RWPE2 (cell line): ENCODE data around the gene RIMBP2.

ENCODE experiments used
- ATAC-seq: fragments of 200-7000 bp; cut with Tn5 transposase; 3 replicates; pipeline ENCODE4 v1.9.1; 2021; ENCODE audit warnings: low read depth
- DNase-seq: peaks from one replicate; pipeline ENCODE4 v3.0.0-alpha.2; 2020; ENCODE audit warnings: low spot score
- H3K27ac ChIP-seq: fragments of 450-650 bp; 2 replicates; pipeline ENCODE4 v1.5.1; 2017; ENCODE audit warnings: mild to moderate bottlenecking; ENCODE audit not compliant: poor library complexity, severe bottlenecking
- H3K27me3 ChIP-seq: fragments of 250-450 bp; sonication (Bioruptor Pico); 2 replicates; pipeline ENCODE4 v1.5.1; 2021; ENCODE audit warnings: mild to moderate bottlenecking, moderate library complexity; ENCODE audit not compliant: insufficient read depth, poor library complexity, severe bottlenecking
- H3K36me3 ChIP-seq: fragments of 250-450 bp; sonication (Bioruptor Pico); 2 replicates; pipeline ENCODE4 v1.5.1; 2020; ENCODE audit warnings: low read depth, mild to moderate bottlenecking, moderate library complexity
- H3K4me1 ChIP-seq: fragments of 250-450 bp; sonication (Bioruptor Pico); 2 replicates; pipeline ENCODE4 v1.5.1; 2021; ENCODE audit warnings: mild to moderate bottlenecking, moderate library complexity; ENCODE audit not compliant: insufficient read depth, poor library complexity, severe bottlenecking
- H3K4me3 ChIP-seq: fragments of 250-450 bp; sonication (Bioruptor Pico); 2 replicates; pipeline ENCODE4 v1.5.1; 2021; ENCODE audit warnings: mild to moderate bottlenecking, moderate library complexity; ENCODE audit not compliant: severe bottlenecking
- H3K9me3 ChIP-seq: fragments of 250-450 bp; sonication (Bioruptor Pico); 2 replicates; pipeline ENCODE4 v1.5.1; 2021; ENCODE audit warnings: mild to moderate bottlenecking, moderate library complexity; ENCODE audit not compliant: severe bottlenecking
- CTCF ChIP-seq: fragments of 450-650 bp; IDR thresholded peaks from one replicate; pipeline ENCODE4 v1.5.1; 2017; ENCODE audit warnings: mild to moderate bottlenecking, moderate library complexity; ENCODE audit not compliant: poor library complexity, severe bottlenecking

The RIMBP2 gene

DNA sequence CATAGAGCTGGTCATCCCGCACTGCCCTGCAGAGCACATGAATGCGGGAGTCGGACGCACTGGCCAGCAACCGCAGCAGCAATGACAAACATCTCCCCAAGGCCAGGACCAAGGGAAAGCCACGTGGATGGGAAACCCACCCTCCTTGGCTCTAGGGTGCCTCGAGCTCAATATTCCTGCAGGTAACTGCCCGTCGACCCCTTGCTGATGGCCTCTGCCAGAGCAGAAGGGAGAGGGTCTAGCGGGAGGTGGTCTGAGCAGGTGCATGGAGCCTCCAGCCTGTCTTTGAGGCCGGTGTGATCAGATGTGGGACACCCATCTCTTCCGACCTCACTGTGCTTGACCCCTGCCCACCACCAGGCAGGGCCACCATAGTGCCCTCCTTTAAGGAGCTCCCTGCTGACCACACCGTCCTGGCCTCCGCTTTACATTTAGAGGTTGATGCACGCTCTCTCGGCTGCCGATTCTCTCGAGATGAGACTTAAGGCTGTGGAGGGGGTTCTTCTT is 288.7 kb downstream of the RIMBP2 start:
- no peak overlapping the region for H3K27ac ChIP-seq
- no peak for ATAC-seq
- H3K9me3 ChIP-seq: no peaks in the 10 kb centered on the region
- H3K4me3 ChIP-seq: no peak overlapping the region
- no peaks in the 10 kb centered on the region for H3K4me1 ChIP-seq
- no peaks in the 10 kb centered on the region for H3K36me3 ChIP-seq
- DNase-seq: no peak
- TF ChIP-seq CTCF: no peak
- no peaks in the 10 kb centered on the region for H3K27me3 ChIP-seq

- ATAC-seq (no peak), DNase-seq (no peak)
- Histone ChIP-seq H3K27ac (no peak overlapping the region), H3K4me1 (no peaks in the 10 kb centered on the region), H3K27me3 (no peaks in the 10 kb centered on the region), H3K4me3 (no peak overlapping the region), H3K36me3 (no peaks in the 10 kb centered on the region), H3K9me3 (no peaks in the 10 kb centered on the region)
- TF ChIP-seq CTCF: no peak
These were observed 290.3 kb downstream of the RIMBP2 start for GRCh38 chr12:130425698-130426245.

DNA sequence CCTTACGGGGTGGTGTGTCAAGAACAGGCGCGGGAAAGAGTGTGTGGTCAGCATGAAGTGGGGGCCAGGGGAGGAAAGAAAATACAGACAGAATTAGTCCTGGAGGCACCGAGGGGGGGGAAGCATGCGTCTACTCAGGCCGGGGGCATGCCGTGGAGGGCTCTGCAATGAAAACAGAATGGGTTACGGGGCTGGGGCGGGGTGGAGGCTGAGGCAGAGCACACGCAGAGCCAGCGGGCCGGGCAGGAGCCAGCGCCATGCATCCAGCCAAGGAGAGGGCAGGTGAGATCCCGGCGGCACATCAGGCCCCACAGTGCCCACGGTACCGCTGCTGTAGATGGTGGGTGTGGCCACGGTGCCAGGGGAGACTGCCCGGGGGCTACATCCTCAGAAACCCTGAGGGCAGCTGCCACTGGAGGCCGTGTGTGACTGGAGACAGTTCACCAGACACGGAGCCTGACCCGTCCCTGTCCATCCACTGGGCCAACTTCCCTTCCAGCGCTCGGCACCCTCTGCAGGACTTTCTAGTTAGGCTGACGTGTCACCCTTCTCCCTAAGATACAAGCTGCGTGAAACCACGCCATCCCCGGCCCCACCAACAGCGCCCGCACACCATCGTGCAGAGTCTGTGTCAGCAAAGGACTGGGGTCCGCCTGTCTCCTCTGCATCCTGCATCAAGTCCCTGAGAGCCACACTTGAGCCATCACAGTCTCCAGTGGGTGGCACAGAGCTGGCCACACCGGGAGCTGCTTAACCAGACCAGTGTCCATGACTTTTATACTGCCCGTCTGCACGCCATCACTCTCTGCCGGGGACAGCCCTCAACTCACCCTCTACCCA is 291.0 kb downstream of the RIMBP2 start:
- Histone ChIP-seq H3K9me3 (no peaks in the 10 kb centered on the region), H3K27me3 (no peaks in the 10 kb centered on the region)
- ATAC-seq: no peak

GRCh38 chr12:130423991-130424857 is 291.9 kb downstream of the RIMBP2 start:
- no peak for DNase-seq
- no peak for TF ChIP-seq CTCF
- no peaks in the 10 kb centered on the region for H3K36me3 ChIP-seq
- H3K4me1 ChIP-seq: no peaks in the 10 kb centered on the region
- no peaks in the 10 kb centered on the region for H3K27me3 ChIP-seq
- H3K4me3 ChIP-seq: no peak overlapping the region
- H3K27ac ChIP-seq: no peak overlapping the region
- no peak for ATAC-seq
- no peaks in the 10 kb centered on the region for H3K9me3 ChIP-seq

More for the DNA sequence above, 291.0 kb downstream of the RIMBP2 start:
- no peak for TF ChIP-seq CTCF
- Histone ChIP-seq H3K4me3 (no peak overlapping the region), H3K27ac (no peak overlapping the region), H3K36me3 (no peaks in the 10 kb centered on the region), H3K4me1 (no peaks in the 10 kb centered on the region)
- DNase-seq: no peak
